TTC549 (cell line): ENCODE data around the gene GTPBP6.
"Not testable (repeated sequence)": the region's sequence is repeated elsewhere in the genome, so short reads cannot be mapped to it uniquely, and the experiment has no call there.

ENCODE experiments used
- FAIRE-seq: peaks from 2 replicates; lab custom pipeline; 2012; peaks lifted over from hg19 to GRCh38; lab: Jason Lieb, UNC

GTPBP6 gene

GRCh38 chrX:334971-335757 lies 16.6 kb upstream of the GTPBP6 start:
- no peak for FAIRE-seq

- no peak for FAIRE-seq
Observed at GRCh38 chrX:334331-334891, 15.8 kb upstream of the GTPBP6 start.

- FAIRE-seq = no peak
Observed at GRCh38 chrX:333611-334311, 15.2 kb upstream of the GTPBP6 start.

GRCh38 chrX:332916-333610 lies 14.5 kb upstream of the GTPBP6 start:
- no peak for FAIRE-seq

GRCh38 chrX:332496-332860 lies 13.9 kb upstream of the GTPBP6 start:
- FAIRE-seq = no peak

- FAIRE-seq = no peak
Observed at GRCh38 chrX:331825-332495, 13.4 kb upstream of the GTPBP6 start.

- FAIRE-seq = no peak
Observed at GRCh38 chrX:331151-331824, 12.7 kb upstream of the GTPBP6 start.

GRCh38 chrX:330726-331150 lies 12.1 kb upstream of the GTPBP6 start:
- no peak for FAIRE-seq

- FAIRE-seq = not testable (repeated sequence)
Observed at GRCh38 chrX:330141-330725, 11.6 kb upstream of the GTPBP6 start.

GRCh38 chrX:329291-329910 lies 10.8 kb upstream of the GTPBP6 start:
- FAIRE-seq = no peak

- no peak for FAIRE-seq
Observed at GRCh38 chrX:327660-328126, 9.1 kb upstream of the GTPBP6 start.

GRCh38 chrX:324664-325063 lies 6.1 kb upstream of the GTPBP6 start:
- not testable (repeated sequence) for FAIRE-seq

- no peak for FAIRE-seq
Observed at GRCh38 chrX:323721-324628, 5.4 kb upstream of the GTPBP6 start.

GRCh38 chrX:320126-320783 lies 1.7 kb upstream of the GTPBP6 start:
- FAIRE-seq = no peak

- no peak for FAIRE-seq
Observed at GRCh38 chrX:319579-320125, 1.1 kb upstream of the GTPBP6 start.

- FAIRE-seq = no peak
Observed at GRCh38 chrX:318068-318738, 393 bp downstream of the GTPBP6 start.

- no peak for FAIRE-seq
Observed at GRCh38 chrX:317424-318067, 1.1 kb downstream of the GTPBP6 start.
